HEK293 (cell line): ENCODE results near the gene MARCHF3.

Source experiments
- CTCF ChIA-PET: fragments of 350-600 bp; formaldehyde crosslinking; extraction: SDS; loops from one replicate; lab custom pipeline; 2021; ENCODE audit warnings: antibody characterized with exemption; lab: Yijun Ruan, JAX
- POLR2A ChIA-PET: fragments of 300-600 bp; formaldehyde crosslinking; extraction: SDS; loops from one replicate; lab custom pipeline; 2020; ENCODE audit warnings: antibody characterized with exemption, inconsistent platforms; lab: Yijun Ruan, JAX
- H3K27ac ChIP-seq: fragments of 200-500 bp; sonication (Bioruptor generic); 2 replicates; pipeline ENCODE4 v1.5.1; 2014; ENCODE audit warnings: low read depth, low read length, control low read depth, inconsistent platforms; ENCODE audit errors: extremely low read depth
- H3K36me3 ChIP-seq, 2 experiments: fragments of 200-500 bp in 1 of 2; sonication (Bioruptor generic) in 1 of 2; 1 replicate in 1 of 2; 2 replicates in 1 of 2; pipeline ENCODE4 v1.5.1; 2014 to 2017; ENCODE audit warnings: inconsistent platforms in 2 of 2, low read length in 2 of 2; ENCODE audit not compliant: control insufficient read depth in 2 of 2, insufficient read depth in 1 of 2
- H3K4me1 ChIP-seq: fragments of 200-500 bp; sonication (Bioruptor generic); 2 replicates; pipeline ENCODE4 v1.5.1; 2014; ENCODE audit warnings: mild to moderate bottlenecking, low read length, inconsistent platforms; ENCODE audit not compliant: control insufficient read depth, insufficient read depth
- H3K4me3 ChIP-seq: 2 replicates; pipeline ENCODE4 v1.5.1; 2011; ENCODE audit warnings: low read depth, mild to moderate bottlenecking, control low read depth, low read length, moderate library complexity
- H3K9me3 ChIP-seq: fragments of 200-500 bp; sonication (Bioruptor generic); 2 replicates; pipeline ENCODE4 v1.5.1; 2014; ENCODE audit warnings: low read depth, low read length, inconsistent platforms; ENCODE audit not compliant: control insufficient read depth, insufficient read depth
- GLI2 ChIP-seq: fragments of 450-650 bp; formaldehyde crosslinking; IDR thresholded peaks from 2 replicates; pipeline ENCODE4; 2017; ENCODE audit warnings: missing biosample characterization, missing genetic modification characterization, low read depth, borderline replicate concordance
- IKZF3 ChIP-seq: fragments of 450-650 bp; IDR thresholded peaks from 2 replicates; pipeline ENCODE4 v1.5.0; 2018; ENCODE audit warnings: missing biosample characterization, mild to moderate bottlenecking, missing genetic modification characterization, moderate library complexity
- INSM2 ChIP-seq: fragments of 450-650 bp; formaldehyde crosslinking; IDR thresholded peaks from 2 replicates; pipeline ENCODE4 v1.5.1; 2016; ENCODE audit warnings: missing biosample characterization, missing genetic modification characterization
- KLF1 ChIP-seq: fragments of 450-650 bp; formaldehyde crosslinking; IDR thresholded peaks from 2 replicates; pipeline ENCODE4 v1.5.1; 2016; ENCODE audit warnings: missing biosample characterization, missing genetic modification characterization
- MEIS1 ChIP-seq: sonication (generic); formaldehyde crosslinking; IDR thresholded peaks from 2 replicates; pipeline ENCODE4 v1.8.1; 2022; ENCODE audit warnings: missing genetic modification reagents, mild to moderate bottlenecking, borderline replicate concordance
- PRDM6 ChIP-seq: fragments of 450-650 bp; formaldehyde crosslinking; IDR thresholded peaks from 2 replicates; pipeline ENCODE4 v1.5.1; 2017; ENCODE audit warnings: missing biosample characterization, missing genetic modification characterization
- TRIM28 ChIP-seq: IDR thresholded peaks from 2 replicates; pipeline ENCODE4 v1.6.1; 2011; ENCODE audit warnings: low read length, control low read depth, borderline replicate concordance
- ZFHX2 ChIP-seq: fragments of 450-650 bp; formaldehyde crosslinking; conservative IDR thresholded peaks from 2 replicates; pipeline ENCODE4 v1.5.1; 2016; ENCODE audit warnings: missing biosample characterization, missing genetic modification characterization
- ZFP69B ChIP-seq: fragments of 450-650 bp; formaldehyde crosslinking; IDR thresholded peaks from 2 replicates; pipeline ENCODE4 v1.5.1; 2016; ENCODE audit warnings: missing biosample characterization, missing genetic modification characterization
- ZNF155 ChIP-seq: fragments of 450-650 bp; formaldehyde crosslinking; IDR thresholded peaks from 2 replicates; pipeline ENCODE4 v1.5.1; 2016; ENCODE audit warnings: missing biosample characterization, missing genetic modification characterization
- ZNF174 ChIP-seq: fragments of 450-650 bp; formaldehyde crosslinking; IDR thresholded peaks from 2 replicates; pipeline ENCODE4 v1.5.0; 2017; ENCODE audit warnings: missing biosample characterization, mild to moderate bottlenecking, missing genetic modification characterization
- ZNF19 ChIP-seq: fragments of 450-650 bp; formaldehyde crosslinking; IDR thresholded peaks from 2 replicates; pipeline ENCODE4; 2016; ENCODE audit warnings: missing biosample characterization, missing genetic modification characterization, low read depth
- ZNF24 ChIP-seq: fragments of 450-650 bp; formaldehyde crosslinking; IDR thresholded peaks from 2 replicates; pipeline ENCODE4 v1.5.1; 2016; ENCODE audit warnings: missing biosample characterization, missing genetic modification characterization
- ZNF248 ChIP-seq: fragments of 450-650 bp; formaldehyde crosslinking; IDR thresholded peaks from 2 replicates; pipeline ENCODE4 v1.5.1; 2017; ENCODE audit warnings: missing biosample characterization, missing genetic modification characterization
- ZNF266 ChIP-seq: fragments of 450-650 bp; formaldehyde crosslinking; IDR thresholded peaks from 2 replicates; pipeline ENCODE4 v1.5.1; 2016; ENCODE audit warnings: missing biosample characterization, missing genetic modification characterization, low read depth
- ZNF311 ChIP-seq: fragments of 450-650 bp; formaldehyde crosslinking; IDR thresholded peaks from 2 replicates; pipeline ENCODE4 v1.5.1; 2017; ENCODE audit warnings: missing biosample characterization, missing genetic modification characterization, borderline replicate concordance
- ZNF366 ChIP-seq: fragments of 450-650 bp; formaldehyde crosslinking; conservative IDR thresholded peaks from 2 replicates; pipeline ENCODE4 v1.5.1; 2016; ENCODE audit warnings: missing biosample characterization, missing genetic modification characterization
- ZNF521 ChIP-seq: fragments of 450-650 bp; formaldehyde crosslinking; IDR thresholded peaks from 2 replicates; pipeline ENCODE4 v1.5.1; 2017; ENCODE audit warnings: missing biosample characterization, mild to moderate bottlenecking, missing genetic modification characterization
- ZNF549 ChIP-seq: fragments of 450-650 bp; IDR thresholded peaks from 2 replicates; pipeline ENCODE4 v1.5.1; 2018; ENCODE audit warnings: missing biosample characterization, missing genetic modification characterization, mild to moderate bottlenecking, inconsistent platforms, moderate library complexity
- ZNF561 ChIP-seq: fragments of 450-650 bp; IDR thresholded peaks from 2 replicates; pipeline ENCODE4 v1.5.1; 2018; ENCODE audit warnings: missing biosample characterization, missing genetic modification characterization, borderline replicate concordance
- ZNF596 ChIP-seq: fragments of 450-650 bp; IDR thresholded peaks from 2 replicates; pipeline ENCODE4 v1.5.0; 2018; ENCODE audit warnings: missing biosample characterization, mild to moderate bottlenecking, missing genetic modification characterization, moderate library complexity
- ZNF645 ChIP-seq: fragments of 450-650 bp; formaldehyde crosslinking; IDR thresholded peaks from 2 replicates; pipeline ENCODE4; 2016; ENCODE audit warnings: missing biosample characterization, missing genetic modification characterization
- ZNF701 ChIP-seq: fragments of 450-650 bp; formaldehyde crosslinking; IDR thresholded peaks from 2 replicates; pipeline ENCODE4 v1.5.1; 2016; ENCODE audit warnings: missing biosample characterization, missing genetic modification characterization
- ZNF768 ChIP-seq: fragments of 450-650 bp; formaldehyde crosslinking; IDR thresholded peaks from 2 replicates; pipeline ENCODE4 v1.5.1; 2018; ENCODE audit warnings: missing biosample characterization, mild to moderate bottlenecking, missing genetic modification characterization
- ZSCAN16 ChIP-seq: fragments of 450-650 bp; formaldehyde crosslinking; IDR thresholded peaks from 2 replicates; pipeline ENCODE4 v1.5.1; 2016; ENCODE audit warnings: missing biosample characterization, missing genetic modification characterization

The MARCHF3 gene

GRCh38 chr5:126836778-126837177 lies 193.6 kb downstream of the MARCHF3 start:
- Histone ChIP-seq H3K4me1 (no peaks in the 10 kb centered on the region), H3K4me3 (no peak overlapping the region), H3K27ac (no peak overlapping the region), H3K36me3 (peaks cover 55 to 62% of the 10 kb centered on the region in 2 experiments), H3K9me3 (no peaks in the 10 kb centered on the region)
- CTCF ChIA-PET: interaction anchor here (0.6 kb wide), 1 partner anchor 188 kb away, joined by 3 read pairs; no protein-coding TSS in a partner anchor
- POLR2A ChIA-PET: no interaction called here
- no peak for TF ChIP-seq IKZF3
- TF ChIP-seq ZNF266: no peak
- TF ChIP-seq ZNF561 (tag by site-specific recombination): no peak
- no peak for TF ChIP-seq ZNF311
- no peak for TF ChIP-seq TRIM28
- TF ChIP-seq ZNF19 (tag by site-specific recombination): no peak
- no peak for TF ChIP-seq ZSCAN16 (tag by site-specific recombination)
- no peak for TF ChIP-seq ZNF768 (tag by site-specific recombination)

- H3K9me3 ChIP-seq: no peaks in the 10 kb centered on the region
- no peaks in the 10 kb centered on the region for H3K4me1 ChIP-seq
- H3K4me3 ChIP-seq: no peak overlapping the region
- H3K36me3 ChIP-seq: peaks cover 65 to 96% of the 10 kb centered on the region in 2 experiments
- CTCF ChIA-PET: interaction anchor here (0.7 to 0.8 kb wide), 2 partner anchors 26 to 29 kb away, joined by 3 to 4 read pairs; no protein-coding TSS in a partner anchor
- POLR2A ChIA-PET: no interaction called here
- no peak for TF ChIP-seq ZNF645
- no peak for TF ChIP-seq ZNF366 (tag by site-specific recombination)
- no peak for TF ChIP-seq INSM2
- TF ChIP-seq ZNF701: no peak
- no peak for TF ChIP-seq ZNF155 (tag by site-specific recombination)
- TF ChIP-seq ZNF248 (tag by site-specific recombination): no peak
- TF ChIP-seq KLF1: no peak
- TF ChIP-seq ZFHX2: no peak
- no peak for TF ChIP-seq MEIS1 (CRISPR knock-in tag)
- no peak for TF ChIP-seq ZFP69B (tag by site-specific recombination)
- TF ChIP-seq ZNF596: no peak
- no peak for TF ChIP-seq ZNF19 (tag by site-specific recombination)
- TF ChIP-seq GLI2 (tag by site-specific recombination): no peak
- TF ChIP-seq IKZF3: no peak
- TF ChIP-seq ZNF174 (tag by site-specific recombination): no peak
- TF ChIP-seq ZNF549 (tag by site-specific recombination): no peak
- no peak overlapping the region for H3K27ac ChIP-seq
Observed at GRCh38 chr5:126831156-126831555, 199.2 kb downstream of the MARCHF3 start.

GRCh38 chr5:126830061-126830460 lies 200.3 kb downstream of the MARCHF3 start:
- Histone ChIP-seq H3K36me3 (peaks cover 65 to 98% of the 10 kb centered on the region in 2 experiments), H3K4me3 (no peak overlapping the region), H3K9me3 (no peaks in the 10 kb centered on the region)
- POLR2A ChIA-PET: no interaction called here
- TF ChIP-seq ZNF521 (tag by site-specific recombination) (no peak), PRDM6 (tag by site-specific recombination) (no peak), ZNF24 (no peak)
- TF ChIP-seq, all 188 proteins: peak for 0
- no peaks in the 10 kb centered on the region for H3K4me1 ChIP-seq
- no peak overlapping the region for H3K27ac ChIP-seq
- CTCF ChIA-PET: interaction anchor here (0.8 kb wide), 1 partner anchor 171 kb away, joined by 3 read pairs; no protein-coding TSS in a partner anchor
